Measurements from ENCODE around the gene CCDC142. TPM values are rescaled to one million over a fixed set of nuclear protein-coding genes. Genes with fewer than 3 reads are reported as not detected.

The CCDC142 gene
- total RNA-seq, 1 donor from 2014 or later: 4.6 TPM

Other genes starting within 250 kb of the CCDC142 start
- 0.56 TPM for gene SLC4A5, start 139.6 kb downstream of the CCDC142 start, total RNA-seq
- gene DCTN1, start 102.7 kb downstream of the CCDC142 start, total RNA-seq: 86.4 TPM
- 0.56 TPM for gene C2orf81, start 61.4 kb downstream of the CCDC142 start, total RNA-seq
- gene WDR54, start 61.3 kb downstream of the CCDC142 start, total RNA-seq: 4.3 TPM
- 18.3 TPM for gene RTKN, start 41.1 kb downstream of the CCDC142 start, total RNA-seq
- gene INO80B, start 27.9 kb downstream of the CCDC142 start, total RNA-seq: 22.6 TPM
- 30.6 TPM for gene WBP1, start 24.6 kb downstream of the CCDC142 start, total RNA-seq
- gene MOGS, start 17.6 kb downstream of the CCDC142 start, total RNA-seq: 22.6 TPM
- gene MRPL53, start 10.3 kb downstream of the CCDC142 start, total RNA-seq: 87.5 TPM
- gene TTC31, start 83 bp upstream of the CCDC142 start, total RNA-seq: 10.5 TPM
- 0.32 TPM for gene LBX2, start 16.6 kb upstream of the CCDC142 start, total RNA-seq
- gene PCGF1, start 24.7 kb upstream of the CCDC142 start, total RNA-seq: 20.6 TPM
- gene TLX2, start 31.5 kb upstream of the CCDC142 start, total RNA-seq: not detected
- gene DQX1, start 43.2 kb upstream of the CCDC142 start, total RNA-seq: 5.6 TPM
- 74.2 TPM for gene AUP1, start 46.7 kb upstream of the CCDC142 start, total RNA-seq
- gene HTRA2, start 46.9 kb upstream of the CCDC142 start, total RNA-seq: 17.9 TPM
- 0.52 TPM for gene LOXL3, start 70.9 kb upstream of the CCDC142 start, total RNA-seq
- 0.56 TPM for gene DOK1, start 71.7 kb upstream of the CCDC142 start, total RNA-seq
- 1.6 TPM for gene M1AP, start 165.3 kb upstream of the CCDC142 start, total RNA-seq
- gene SEMA4F, start 171.2 kb upstream of the CCDC142 start, total RNA-seq: 1.4 TPM